ENCODE data around the gene CD48.

Gene CD48

GRCh38 chr1:160664573-160665051 is 47.0 kb downstream of the CD48 start:
- peak overlapping the region; percentile 7 for H4K91ac ChIP-seq (ENCODE audit: low read length)
- H3K4me2 ChIP-seq (ENCODE audit: low read length, poor library complexity, severe bottlenecking), result no peak overlapping the region
- H4K8ac ChIP-seq (ENCODE audit: low read length), result no peak overlapping the region
- H2AK5ac ChIP-seq (ENCODE audit: low read length, severe bottlenecking), result no peak overlapping the region
- peak overlapping the region in 1 of 2 experiments; percentile 28 for H3K18ac ChIP-seq (ENCODE audit: low read depth in 1 of 2, low read length in 2 of 2)
- H3K27ac ChIP-seq (ENCODE audit: low read length, poor library complexity, severe bottlenecking), result no peak overlapping the region
- H2AFZ ChIP-seq (ENCODE audit: low read depth, low read length), result no peak overlapping the region
- no peak overlapping the region for H3K9ac ChIP-seq (ENCODE audit: low read length)
- no peaks in the 10 kb centered on the region for H3K36me3 ChIP-seq (ENCODE audit: control insufficient read depth in 1 of 2, insufficient read depth in 2 of 2, low read depth in 1 of 2, low read length in 2 of 2)
- H2BK15ac ChIP-seq (ENCODE audit: low read depth, poor library complexity, severe bottlenecking), result no peak overlapping the region
- no peak for DNase-seq
- peak overlapping the region; percentile 42 for H2BK120ac ChIP-seq (ENCODE audit: low read depth, low read length)
- H3K4me1 ChIP-seq (ENCODE audit: control insufficient read depth, insufficient read depth, low read depth, low read length), result no peaks in the 10 kb centered on the region
- no peaks in the 10 kb centered on the region for H3K79me1 ChIP-seq (replicated peaks; ENCODE audit: low read length, poor library complexity, severe bottlenecking)
- peaks cover 11% of the 10 kb centered on the region for H3K9me3 ChIP-seq (ENCODE audit: control insufficient read depth, low read length)
- H2BK5ac ChIP-seq (ENCODE audit: low read depth, low read length, poor library complexity, severe bottlenecking), result no peak overlapping the region
- peak overlapping the region; percentile 77 to 87 for H2BK12ac ChIP-seq (ENCODE audit: low read length in 2 of 2)
- no peak overlapping the region for H3K14ac ChIP-seq (ENCODE audit: low read length in 2 of 2)
- H3K4me3 ChIP-seq (ENCODE audit: insufficient read depth in 1 of 2, low read depth in 1 of 2, low read length in 2 of 2), result no peak overlapping the region
- no peak overlapping the region for H3K4ac ChIP-seq (ENCODE audit: low read depth in 1 of 2, low read length in 2 of 2)
- peaks cover 0 to 6% of the 10 kb centered on the region in 2 experiments for H3K27me3 ChIP-seq (ENCODE audit: control insufficient read depth in 1 of 2, insufficient read depth in 1 of 2, low read length in 2 of 2)
- WGBS, result 69% methylated on average over 2 of the region's 3 CpGs
- H3K23ac ChIP-seq (ENCODE audit: low read length in 2 of 2), result no peak overlapping the region

GRCh38 chr1:160662910-160663309 is 48.7 kb downstream of the CD48 start:
- Histone ChIP-seq H4K8ac (ENCODE audit: low read length) (no peak overlapping the region), H2BK5ac (ENCODE audit: low read depth, low read length, poor library complexity, severe bottlenecking) (no peak overlapping the region), H3K36me3 (ENCODE audit: control insufficient read depth in 1 of 2, insufficient read depth in 2 of 2, low read depth in 1 of 2, low read length in 2 of 2) (no peaks in the 10 kb centered on the region), H3K27me3 (ENCODE audit: control insufficient read depth in 1 of 2, insufficient read depth in 1 of 2, low read length in 2 of 2) (peaks cover 0 to 6% of the 10 kb centered on the region in 2 experiments), H3K79me1 (replicated peaks; ENCODE audit: low read length, poor library complexity, severe bottlenecking) (no peaks in the 10 kb centered on the region), H3K9me3 (ENCODE audit: control insufficient read depth, low read length) (no peaks in the 10 kb centered on the region), H3K4me3 (ENCODE audit: insufficient read depth in 1 of 2, low read depth in 1 of 2, low read length in 2 of 2) (no peak overlapping the region), H3K14ac (ENCODE audit: low read length in 2 of 2) (no peak overlapping the region), H3K9ac (ENCODE audit: low read length) (no peak overlapping the region), H2BK120ac (ENCODE audit: low read depth, low read length) (no peak overlapping the region), H2AK5ac (ENCODE audit: low read length, severe bottlenecking) (no peak overlapping the region), H2BK12ac (ENCODE audit: low read length in 2 of 2) (no peak overlapping the region), H3K4me2 (ENCODE audit: low read length, poor library complexity, severe bottlenecking) (no peak overlapping the region), H3K18ac (ENCODE audit: low read depth in 1 of 2, low read length in 2 of 2) (no peak overlapping the region), H4K91ac (ENCODE audit: low read length) (no peak overlapping the region), H2AFZ (ENCODE audit: low read depth, low read length) (no peak overlapping the region), H2BK15ac (ENCODE audit: low read depth, poor library complexity, severe bottlenecking) (no peak overlapping the region), H3K27ac (ENCODE audit: low read length, poor library complexity, severe bottlenecking) (no peak overlapping the region), H3K4ac (ENCODE audit: low read depth in 1 of 2, low read length in 2 of 2) (no peak overlapping the region), H3K4me1 (ENCODE audit: control insufficient read depth, insufficient read depth, low read depth, low read length) (no peaks in the 10 kb centered on the region), H3K23ac (ENCODE audit: low read length in 2 of 2) (no peak overlapping the region)
- no peak for DNase-seq
- 100% methylated on average over 2 of the region's 4 CpGs for WGBS

GRCh38 chr1:160659566-160659965 is 52.1 kb downstream of the CD48 start:
- H3K18ac ChIP-seq (ENCODE audit: low read depth in 1 of 2, low read length in 2 of 2), result no peak overlapping the region
- H2BK120ac ChIP-seq (ENCODE audit: low read depth, low read length), result no peak overlapping the region
- no peak overlapping the region for H2BK15ac ChIP-seq (ENCODE audit: low read depth, poor library complexity, severe bottlenecking)
- H3K4me3 ChIP-seq (ENCODE audit: insufficient read depth in 1 of 2, low read depth in 1 of 2, low read length in 2 of 2), result no peak overlapping the region
- DNase-seq, result no peak
- no peak overlapping the region for H4K8ac ChIP-seq (ENCODE audit: low read length)
- H2BK12ac ChIP-seq (ENCODE audit: low read length in 2 of 2), result no peak overlapping the region
- no peak overlapping the region for H3K9ac ChIP-seq (ENCODE audit: low read length)
- H3K27me3 ChIP-seq (ENCODE audit: control insufficient read depth in 1 of 2, insufficient read depth in 1 of 2, low read length in 2 of 2), result peaks cover 1 to 2% of the 10 kb centered on the region in 2 experiments
- no peak overlapping the region for H3K4ac ChIP-seq (ENCODE audit: low read depth in 1 of 2, low read length in 2 of 2)
- H3K36me3 ChIP-seq (ENCODE audit: control insufficient read depth in 1 of 2, insufficient read depth in 2 of 2, low read depth in 1 of 2, low read length in 2 of 2), result no peaks in the 10 kb centered on the region
- no peak overlapping the region for H2AK5ac ChIP-seq (ENCODE audit: low read length, severe bottlenecking)
- no peak overlapping the region for H2AFZ ChIP-seq (ENCODE audit: low read depth, low read length)
- H3K4me1 ChIP-seq (ENCODE audit: control insufficient read depth, insufficient read depth, low read depth, low read length), result no peaks in the 10 kb centered on the region
- no peaks in the 10 kb centered on the region for H3K79me1 ChIP-seq (replicated peaks; ENCODE audit: low read length, poor library complexity, severe bottlenecking)
- H3K14ac ChIP-seq (ENCODE audit: low read length in 2 of 2), result no peak overlapping the region
- WGBS, result 79% methylated on average over 2 of the region's 4 CpGs
- no peak overlapping the region for H3K27ac ChIP-seq (ENCODE audit: low read length, poor library complexity, severe bottlenecking)
- H3K9me3 ChIP-seq (ENCODE audit: control insufficient read depth, low read length), result no peaks in the 10 kb centered on the region
- H3K4me2 ChIP-seq (ENCODE audit: low read length, poor library complexity, severe bottlenecking), result no peak overlapping the region
- no peak overlapping the region for H3K23ac ChIP-seq (ENCODE audit: low read length in 2 of 2)
- H2BK5ac ChIP-seq (ENCODE audit: low read depth, low read length, poor library complexity, severe bottlenecking), result no peak overlapping the region
- no peak overlapping the region for H4K91ac ChIP-seq (ENCODE audit: low read length)

GRCh38 chr1:160658814-160659193 is 52.8 kb downstream of the CD48 start:
- Histone ChIP-seq H2AFZ (ENCODE audit: low read depth, low read length) (no peak overlapping the region), H3K18ac (ENCODE audit: low read depth in 1 of 2, low read length in 2 of 2) (peak overlapping the region; percentile 15 to 61), H3K23ac (ENCODE audit: low read length in 2 of 2) (no peak overlapping the region), H3K9ac (ENCODE audit: low read length) (no peak overlapping the region), H3K4ac (ENCODE audit: low read depth in 1 of 2, low read length in 2 of 2) (peak overlapping the region in 1 of 2 experiments; percentile 25), H2BK15ac (ENCODE audit: low read depth, poor library complexity, severe bottlenecking) (peak overlapping the region; percentile 16), H4K91ac (ENCODE audit: low read length) (peak overlapping the region; percentile 52), H2BK12ac (ENCODE audit: low read length in 2 of 2) (peak overlapping the region in 1 of 2 experiments; percentile 71), H3K27ac (ENCODE audit: low read length, poor library complexity, severe bottlenecking) (no peak overlapping the region), H3K9me3 (ENCODE audit: control insufficient read depth, low read length) (no peaks in the 10 kb centered on the region), H3K14ac (ENCODE audit: low read length in 2 of 2) (no peak overlapping the region), H2BK5ac (ENCODE audit: low read depth, low read length, poor library complexity, severe bottlenecking) (no peak overlapping the region), H3K4me1 (ENCODE audit: control insufficient read depth, insufficient read depth, low read depth, low read length) (no peaks in the 10 kb centered on the region), H3K4me3 (ENCODE audit: insufficient read depth in 1 of 2, low read depth in 1 of 2, low read length in 2 of 2) (no peak overlapping the region), H3K79me1 (replicated peaks; ENCODE audit: low read length, poor library complexity, severe bottlenecking) (no peaks in the 10 kb centered on the region), H2BK120ac (ENCODE audit: low read depth, low read length) (peak overlapping the region; percentile 83), H3K27me3 (ENCODE audit: control insufficient read depth in 1 of 2, insufficient read depth in 1 of 2, low read length in 2 of 2) (peaks cover 4 to 8% of the 10 kb centered on the region in 2 experiments), H3K4me2 (ENCODE audit: low read length, poor library complexity, severe bottlenecking) (no peak overlapping the region), H3K36me3 (ENCODE audit: control insufficient read depth in 1 of 2, insufficient read depth in 2 of 2, low read depth in 1 of 2, low read length in 2 of 2) (no peaks in the 10 kb centered on the region), H4K8ac (ENCODE audit: low read length) (no peak overlapping the region), H2AK5ac (ENCODE audit: low read length, severe bottlenecking) (no peak overlapping the region)
- WGBS, result 88% methylated on average over 2 of the region's 2 CpGs
- no peak for DNase-seq

All from mesenchymal stem cell (in vitro differentiated cells and primary cell).